Left lung (tissue), 10 donors: Measurements from ENCODE around the gene PLA2G4C. TPM values are rescaled to one million over a fixed set of nuclear protein-coding genes. Genes with fewer than 3 reads are reported as not detected.

Experiments used
- ATAC-seq: fragments of 200-7000 bp; cut with Tn5 transposase; one replicate; pipeline ENCODE4 v1.9.1; 2020; ENCODE audit warnings: moderate library complexity
- DNase-seq, 4 donors: peaks; one replicate each; pipeline ENCODE4 v3.0.0-alpha.2; 2013 to 2020
- H3K27ac ChIP-seq, 2 donors: fragments of 200-600 bp; sonication (generic) in 1 of 2; one replicate each; pipeline versions ENCODE4 v1.5.0 to v1.8.0; 2020 to 2021
- H3K27me3 ChIP-seq, 2 donors: fragments of 200-600 bp; sonication (generic) in 1 of 2; one replicate each; pipeline versions ENCODE4 v1.5.0 to v1.8.0; 2020 to 2021
- H3K36me3 ChIP-seq, 2 donors: fragments of 200-600 bp; sonication (generic) in 1 of 2; one replicate each; pipeline versions ENCODE4 v1.5.0 to v1.8.0; 2020 to 2021
- H3K4me1 ChIP-seq, 2 donors: fragments of 200-600 bp; one replicate each; pipeline ENCODE4 v1.8.0; 2021
- H3K4me3 ChIP-seq, 2 donors: fragments of 200-600 bp; sonication (generic) in 1 of 2; one replicate each; pipeline versions ENCODE4 v1.5.0 to v1.8.0; 2020 to 2021; ENCODE audit warnings: mild to moderate bottlenecking in 1 of 2
- H3K9me3 ChIP-seq, 2 donors: fragments of 200-600 bp; sonication (generic) in 1 of 2; one replicate each; pipeline versions ENCODE4 v1.5.0 to v1.8.0; 2020 to 2021
- intact Hi-C, 2 donors: fragments of 100-400 bp; cut with DNase I; formaldehyde crosslinking; loops; one replicate each; pipeline versions ENCODE4 v1.11.2 to v1.14.2; 2022
- polyA plus RNA-seq, 6 donors: library from polyadenylated mRNA; unstranded; fragments of 120-200 nt; gene quantifications; one replicate each; pipeline ENCODE4 v1.2.1, GENCODE V29; 2013; ENCODE audit not compliant: insufficient read length in 6 of 6
- total RNA-seq, 2 donors: library from RNA; stranded (reverse); fragmentation: NEBNext Ultra II Directional; extraction: Animal tissue kit (Norgen Biotek cat#: 25700); gene quantifications; one replicate each; pipeline ENCODE4 v1.2.1, GENCODE V29; 2021
- TF ChIP-seq, protein P1 (sequence below), 2 donors: fragments of 200-600 bp; sonication (generic) in 1 of 2; IDR thresholded peaks; one replicate each; pipeline versions ENCODE4 v1.5.0 to v1.8.0; 2021; ENCODE audit warnings: antibody characterized with exemption in 2 of 2
- donor health status: DM: no; HTN: yes; CAD: no.
- donor health status: DM: no; HTN: no; CAD: no.

PLA2G4C gene
- total and polyA plus RNA-seq, 8 donors = 6.6 to 17.3 (median 10.7) TPM

DNA sequence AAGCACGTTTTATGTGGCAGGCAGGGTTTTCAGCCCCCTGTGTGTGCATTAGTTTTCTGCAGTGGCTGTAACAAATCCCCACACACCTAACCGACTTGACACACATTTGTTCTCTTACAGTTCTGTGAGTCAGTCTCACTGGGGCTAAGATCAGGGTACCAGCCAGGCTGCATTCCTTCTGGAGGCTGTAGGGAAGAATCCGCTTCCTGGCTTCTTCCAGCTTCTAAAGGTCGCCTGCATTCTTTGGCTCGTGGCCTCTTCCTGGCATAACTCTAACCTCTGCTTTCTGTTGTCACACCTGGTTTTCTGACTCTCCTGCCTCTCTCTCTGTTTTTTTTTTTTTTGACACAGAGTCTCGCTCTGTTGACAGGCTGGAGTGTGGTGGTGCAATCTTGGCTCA, 109.8 kb downstream of the PLA2G4C start:
- Histone ChIP-seq H3K4me3 (no peak overlapping the region), H3K4me1 (no peaks in the 10 kb centered on the region), H3K27me3 (peaks cover 0 to 20% of the 10 kb centered on the region in 2 donors), H3K27ac (no peak overlapping the region), H3K9me3 (no peaks in the 10 kb centered on the region), H3K36me3 (no peaks in the 10 kb centered on the region)
- DNase-seq (no peak), ATAC-seq (no peak)
- TF ChIP-seq, protein P1, sequence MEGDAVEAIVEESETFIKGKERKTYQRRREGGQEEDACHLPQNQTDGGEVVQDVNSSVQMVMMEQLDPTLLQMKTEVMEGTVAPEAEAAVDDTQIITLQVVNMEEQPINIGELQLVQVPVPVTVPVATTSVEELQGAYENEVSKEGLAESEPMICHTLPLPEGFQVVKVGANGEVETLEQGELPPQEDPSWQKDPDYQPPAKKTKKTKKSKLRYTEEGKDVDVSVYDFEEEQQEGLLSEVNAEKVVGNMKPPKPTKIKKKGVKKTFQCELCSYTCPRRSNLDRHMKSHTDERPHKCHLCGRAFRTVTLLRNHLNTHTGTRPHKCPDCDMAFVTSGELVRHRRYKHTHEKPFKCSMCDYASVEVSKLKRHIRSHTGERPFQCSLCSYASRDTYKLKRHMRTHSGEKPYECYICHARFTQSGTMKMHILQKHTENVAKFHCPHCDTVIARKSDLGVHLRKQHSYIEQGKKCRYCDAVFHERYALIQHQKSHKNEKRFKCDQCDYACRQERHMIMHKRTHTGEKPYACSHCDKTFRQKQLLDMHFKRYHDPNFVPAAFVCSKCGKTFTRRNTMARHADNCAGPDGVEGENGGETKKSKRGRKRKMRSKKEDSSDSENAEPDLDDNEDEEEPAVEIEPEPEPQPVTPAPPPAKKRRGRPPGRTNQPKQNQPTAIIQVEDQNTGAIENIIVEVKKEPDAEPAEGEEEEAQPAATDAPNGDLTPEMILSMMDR (IDR thresholded peaks at IDR 0.05) = no peak
- intact Hi-C loops = no loop called here

DNA sequence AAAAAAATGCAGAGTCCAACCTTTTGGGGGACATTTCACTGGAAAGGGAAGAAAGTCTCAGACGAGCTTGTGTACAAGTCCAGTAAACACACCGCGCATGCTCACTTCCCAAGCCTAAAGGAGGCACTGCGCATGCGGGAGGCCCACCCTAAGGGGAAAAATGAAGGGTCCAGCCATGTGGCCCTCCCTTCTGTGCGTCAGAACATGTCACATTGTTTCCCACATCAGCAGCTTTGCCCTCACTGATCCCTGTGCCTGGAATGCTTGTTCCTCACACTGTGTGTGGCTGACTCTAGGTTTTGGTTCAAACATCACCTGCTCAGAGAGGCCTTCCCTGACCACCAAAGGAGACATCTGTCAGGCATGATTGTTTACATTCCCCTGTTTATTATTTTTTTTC, 111.8 kb downstream of the PLA2G4C start:
- Histone ChIP-seq H3K4me1 (no peaks in the 10 kb centered on the region), H3K27me3 (peaks cover 0 to 14% of the 10 kb centered on the region in 2 donors), H3K27ac (no peak overlapping the region), H3K9me3 (no peaks in the 10 kb centered on the region), H3K36me3 (no peaks in the 10 kb centered on the region), H3K4me3 (no peak overlapping the region)
- intact Hi-C loops = no loop called here
- no peak for ATAC-seq
- TF ChIP-seq, protein P1 (IDR thresholded peaks at IDR 0.05) = no peak
- DNase-seq = no peak

Other genes starting within 250 kb of the PLA2G4C start
- gene SULT2A1, start 224.5 kb downstream of the PLA2G4C start, total RNA-seq = not detected
- under 1 TPM; 0.11 to 0.38 (median 0.19) TPM for gene SULT2A1, start 224.5 kb downstream of the PLA2G4C start, polyA plus RNA-seq
- not detected for gene BSPH1, start 118.6 kb downstream of the PLA2G4C start, total RNA-seq
- not detected for gene BSPH1, start 118.6 kb downstream of the PLA2G4C start, polyA plus RNA-seq
- gene ELSPBP1, start 116.2 kb downstream of the PLA2G4C start, total RNA-seq = not detected
- not detected for gene ELSPBP1, start 116.2 kb downstream of the PLA2G4C start, polyA plus RNA-seq
- not detected for gene CABP5, start 66.7 kb downstream of the PLA2G4C start, total RNA-seq
- not detected for gene CABP5, start 66.7 kb downstream of the PLA2G4C start, polyA plus RNA-seq
- gene LIG1, start 59.5 kb upstream of the PLA2G4C start, total RNA-seq = 10 to 100 TPM; 26.7 to 27.4 TPM
- gene LIG1, start 59.5 kb upstream of the PLA2G4C start, polyA plus RNA-seq = 10 to 100 TPM; 55.3 to 72.1 (median 65.9) TPM
- gene ZSWIM9, start 59.9 kb upstream of the PLA2G4C start, total RNA-seq = 1 to 10 TPM; 6.5 to 6.6 TPM
- gene ZSWIM9, start 59.9 kb upstream of the PLA2G4C start, polyA plus RNA-seq = 10 to 100 TPM in 3 of 6 donors, 1 to 10 TPM in 3; 9.4 to 11.4 (median 10.3) TPM
- gene CARD8, start 145.1 kb upstream of the PLA2G4C start, total RNA-seq = 10 to 100 TPM; 51.3 to 92.3 TPM
- 10 to 100 TPM; 70.3 to 92.3 (median 83.0) TPM for gene CARD8, start 145.1 kb upstream of the PLA2G4C start, polyA plus RNA-seq
- gene ZNF114, start 159.3 kb upstream of the PLA2G4C start, total RNA-seq = 1 to 10 TPM; 1.3 to 1.9 TPM
- 1 to 10 TPM; 8.0 to 9.2 (median 8.2) TPM for gene ZNF114, start 159.3 kb upstream of the PLA2G4C start, polyA plus RNA-seq
- gene EMP3, start 214.7 kb upstream of the PLA2G4C start, total RNA-seq = 100 to 1,000 TPM; 127 to 320 TPM
- 100 to 1,000 TPM; 102 to 121 (median 107) TPM for gene EMP3, start 214.7 kb upstream of the PLA2G4C start, polyA plus RNA-seq